Cardiac fibroblast (primary cell): ENCODE data around the gene BOC.

Experiments used
- DNase-seq, 2 donors: peaks; one replicate each; pipeline versions ENCODE4 v3.0.0 to v3.0.0-alpha.2; 2010; ENCODE audit warnings: low read depth in 2 of 2
- H3K4me3 ChIP-seq, 2 donors: replicated peaks in 1 of 2; 1 replicate in 1 of 2; 2 replicates in 1 of 2; pipeline ENCODE4 v1.5.1; 2011; ENCODE audit warnings: low read depth in 2 of 2, low read length in 2 of 2, mild to moderate bottlenecking in 2 of 2, moderate library complexity in 1 of 2
- TF ChIP-seq, protein P1 (sequence below): IDR thresholded peaks from one replicate; pipeline ENCODE4 v1.5.1; 2011; ENCODE audit warnings: low read depth, mild to moderate bottlenecking, low read length, inconsistent platforms

BOC gene

GRCh38 chr3:113295463-113295862 lies 84.1 kb downstream of the BOC start:
- no peak for DNase-seq
- no peak overlapping the region for H3K4me3 ChIP-seq
- TF ChIP-seq, protein P1, sequence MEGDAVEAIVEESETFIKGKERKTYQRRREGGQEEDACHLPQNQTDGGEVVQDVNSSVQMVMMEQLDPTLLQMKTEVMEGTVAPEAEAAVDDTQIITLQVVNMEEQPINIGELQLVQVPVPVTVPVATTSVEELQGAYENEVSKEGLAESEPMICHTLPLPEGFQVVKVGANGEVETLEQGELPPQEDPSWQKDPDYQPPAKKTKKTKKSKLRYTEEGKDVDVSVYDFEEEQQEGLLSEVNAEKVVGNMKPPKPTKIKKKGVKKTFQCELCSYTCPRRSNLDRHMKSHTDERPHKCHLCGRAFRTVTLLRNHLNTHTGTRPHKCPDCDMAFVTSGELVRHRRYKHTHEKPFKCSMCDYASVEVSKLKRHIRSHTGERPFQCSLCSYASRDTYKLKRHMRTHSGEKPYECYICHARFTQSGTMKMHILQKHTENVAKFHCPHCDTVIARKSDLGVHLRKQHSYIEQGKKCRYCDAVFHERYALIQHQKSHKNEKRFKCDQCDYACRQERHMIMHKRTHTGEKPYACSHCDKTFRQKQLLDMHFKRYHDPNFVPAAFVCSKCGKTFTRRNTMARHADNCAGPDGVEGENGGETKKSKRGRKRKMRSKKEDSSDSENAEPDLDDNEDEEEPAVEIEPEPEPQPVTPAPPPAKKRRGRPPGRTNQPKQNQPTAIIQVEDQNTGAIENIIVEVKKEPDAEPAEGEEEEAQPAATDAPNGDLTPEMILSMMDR, result no peak

DNA sequence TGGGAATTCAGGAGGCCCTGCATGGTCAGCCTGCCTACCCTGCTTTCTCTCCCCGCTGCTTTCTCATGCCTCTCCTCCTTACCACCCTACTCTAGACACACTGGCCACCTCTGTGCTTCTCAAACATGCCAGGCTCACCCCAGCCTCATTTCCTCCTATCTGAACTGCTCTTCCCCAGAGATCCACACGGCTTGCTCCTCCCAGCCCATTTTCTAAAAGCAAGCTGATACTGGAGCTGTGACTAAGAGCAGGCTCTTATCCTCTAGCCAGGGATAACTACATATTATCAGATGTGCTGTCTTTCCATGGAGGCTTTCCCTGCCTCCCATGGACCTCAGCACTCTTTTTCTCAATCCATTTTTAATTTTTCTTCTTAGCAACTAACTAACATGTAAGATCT lies 85.9 kb downstream of the BOC start:
- no peak for DNase-seq
- TF ChIP-seq, protein P1, result no peak
- H3K4me3 ChIP-seq, result no peak overlapping the region

GRCh38 chr3:113297841-113298240 lies 86.5 kb downstream of the BOC start:
- DNase-seq, result no peak
- TF ChIP-seq, protein P1, result no peak
- H3K4me3 ChIP-seq, result no peak overlapping the region

DNA sequence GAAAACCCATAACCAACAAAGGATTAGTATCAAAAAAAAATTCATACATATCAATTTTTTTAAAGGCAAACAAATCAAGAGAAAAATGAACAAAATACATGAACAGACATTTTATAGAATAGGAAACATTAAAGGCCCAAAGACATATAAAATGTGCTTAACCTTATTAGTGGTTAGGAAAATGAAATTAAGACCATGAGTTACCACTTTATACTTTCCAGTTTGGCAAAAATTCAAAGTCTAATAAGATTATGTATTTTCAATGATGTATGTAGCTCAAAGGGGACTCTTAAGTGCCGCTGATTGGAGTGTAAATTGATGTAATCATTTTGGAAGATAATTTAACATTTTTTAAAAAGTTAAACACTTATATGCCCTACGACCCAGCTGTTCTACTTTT lies 89.2 kb downstream of the BOC start:
- no peak overlapping the region for H3K4me3 ChIP-seq
- TF ChIP-seq, protein P1, result no peak
- DNase-seq, result no peak

GRCh38 chr3:113304102-113304501 lies 92.7 kb downstream of the BOC start:
- DNase-seq, result no peak
- H3K4me3 ChIP-seq, result no peak overlapping the region
- TF ChIP-seq, protein P1, result no peak

GRCh38 chr3:113304856-113305540 lies 93.6 kb downstream of the BOC start:
- H3K4me3 ChIP-seq, result no peak overlapping the region
- peak in 1 of 2 donors; percentile 25 for DNase-seq
- TF ChIP-seq, protein P1, result no peak

DNA sequence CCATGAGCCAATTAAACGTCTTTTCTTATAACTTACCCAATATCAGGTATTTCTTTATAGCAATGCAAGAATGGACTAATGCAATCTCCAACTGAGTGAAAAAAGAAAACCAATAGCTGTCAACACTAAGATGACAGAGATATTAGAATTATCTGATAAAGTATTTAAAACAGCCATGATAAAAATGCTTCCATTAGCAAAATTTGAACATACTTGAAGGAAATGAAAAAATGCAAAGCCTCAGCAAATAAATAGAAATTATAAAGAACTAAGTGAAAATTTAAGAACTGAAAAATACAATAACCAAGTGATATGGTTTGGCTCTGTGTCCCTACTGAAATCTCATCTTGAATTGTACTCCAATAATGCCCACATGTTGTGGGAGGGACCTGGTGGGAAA lies 99.6 kb downstream of the BOC start:
- TF ChIP-seq, protein P1, result no peak
- DNase-seq, result no peak
- H3K4me3 ChIP-seq, result no peak overlapping the region
